Measurements from ENCODE around the gene CHFR. TPM values are rescaled to one million over a fixed set of nuclear protein-coding genes. Genes with fewer than 3 reads are reported as not detected.

The CHFR gene
- total RNA-seq, 1 experiment from 2014 or later, result 53.3 TPM

DNA sequence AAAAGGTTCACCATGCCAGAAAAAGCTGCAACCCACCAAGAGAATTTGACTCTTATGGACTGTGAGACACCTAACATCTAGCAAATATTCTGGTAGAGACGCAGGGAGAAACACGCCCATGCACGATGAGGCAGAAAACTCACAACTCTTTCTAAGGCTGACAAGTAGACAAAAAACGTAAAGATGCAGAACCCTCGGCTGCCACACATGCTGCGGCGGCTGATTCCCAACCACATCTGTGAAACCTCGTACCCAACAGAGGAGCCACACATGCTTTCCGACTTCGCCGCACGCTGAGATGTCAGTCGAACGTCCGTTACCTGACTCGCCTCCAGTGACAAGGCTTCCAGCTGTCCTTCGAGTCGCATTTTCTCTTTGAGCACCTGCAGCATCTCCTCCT, 80.5 kb downstream of the CHFR start:
- no peak overlapping the region for H4K5ac ChIP-seq (ENCODE audit: insufficient read length, low read depth, low read length)
- H3K4me1 ChIP-seq (ENCODE audit: insufficient read depth, low read length), result no peaks in the 10 kb centered on the region
- no peaks in the 10 kb centered on the region for H3K9me3 ChIP-seq (ENCODE audit: control insufficient read depth, low read depth, low read length)
- no peaks in the 10 kb centered on the region for H3K27me3 ChIP-seq (ENCODE audit: insufficient read depth, low read length)
- no CpG with 5 or more reads among the region's 18 CpGs for WGBS (ENCODE audit: extremely low coverage, insufficient read length, low lambda C conversion rate)
- H3K9ac ChIP-seq (ENCODE audit: extremely low read depth, insufficient read length, low read length), result no peak overlapping the region
- no peak overlapping the region for H3K4me2 ChIP-seq (ENCODE audit: insufficient read depth, insufficient read length, low read length)
- H2AFZ ChIP-seq (ENCODE audit: low read length), result no peak overlapping the region
- no peak overlapping the region for H3K14ac ChIP-seq (ENCODE audit: insufficient read depth, low read length)
- DNase-seq, result no peak
- Mint-ChIP-seq H3K4me3 (no peak overlapping the region), H3K4me1 (no peaks in the 10 kb centered on the region), H3K27ac (no peak overlapping the region), H3K9me3 (peaks cover 8 to 12% of the 10 kb centered on the region in 2 experiments), H3K27me3 (ENCODE audit: low read depth) (no peaks in the 10 kb centered on the region; the same call in 1 of the 2 replicates), H3K36me3 (ENCODE audit: insufficient read depth in 1 of 3, low read depth in 3 of 3) (peaks cover 62 to 83% (median 81%) of the 10 kb centered on the region in 3 experiments)
- H3K4ac ChIP-seq (ENCODE audit: low read depth, low read length), result no peak overlapping the region
- no peak overlapping the region for H3K23ac ChIP-seq (ENCODE audit: insufficient read length, low read depth, low read length)
- no peak overlapping the region for H4K91ac ChIP-seq (ENCODE audit: insufficient read length, low read depth, low read length)
- no peaks in the 10 kb centered on the region for H3K79me1 ChIP-seq (ENCODE audit: insufficient read depth, low read depth, low read length, poor library complexity, severe bottlenecking)
- no peak overlapping the region for H3K27ac ChIP-seq (ENCODE audit: insufficient read length, low read depth, low read length)
- no peak overlapping the region for H4K8ac ChIP-seq (replicated peaks; ENCODE audit: insufficient read length, low read depth, low read length)
- no peak overlapping the region for H3T11ph ChIP-seq (ENCODE audit: low read length)
- H4K20me1 ChIP-seq (ENCODE audit: control insufficient read depth, insufficient read depth, insufficient read length), result no peaks in the 10 kb centered on the region
- H2BK5ac ChIP-seq (ENCODE audit: insufficient read length, low read length), result no peak overlapping the region
- H2BK120ac ChIP-seq (ENCODE audit: low read depth, low read length, poor library complexity, severe bottlenecking), result no peak overlapping the region
- no peak overlapping the region for H2AK5ac ChIP-seq (ENCODE audit: insufficient read length, low read length)
- H2BK20ac ChIP-seq (ENCODE audit: low read depth, low read length, poor library complexity, severe bottlenecking), result no peak overlapping the region
- H3K56ac ChIP-seq (ENCODE audit: insufficient read length, low read depth, low read length), result no peak overlapping the region
- H3K23me2 ChIP-seq (ENCODE audit: insufficient read length, low read depth, low read length, poor library complexity, severe bottlenecking), result no peaks in the 10 kb centered on the region
- TF ChIP-seq, protein P1, sequence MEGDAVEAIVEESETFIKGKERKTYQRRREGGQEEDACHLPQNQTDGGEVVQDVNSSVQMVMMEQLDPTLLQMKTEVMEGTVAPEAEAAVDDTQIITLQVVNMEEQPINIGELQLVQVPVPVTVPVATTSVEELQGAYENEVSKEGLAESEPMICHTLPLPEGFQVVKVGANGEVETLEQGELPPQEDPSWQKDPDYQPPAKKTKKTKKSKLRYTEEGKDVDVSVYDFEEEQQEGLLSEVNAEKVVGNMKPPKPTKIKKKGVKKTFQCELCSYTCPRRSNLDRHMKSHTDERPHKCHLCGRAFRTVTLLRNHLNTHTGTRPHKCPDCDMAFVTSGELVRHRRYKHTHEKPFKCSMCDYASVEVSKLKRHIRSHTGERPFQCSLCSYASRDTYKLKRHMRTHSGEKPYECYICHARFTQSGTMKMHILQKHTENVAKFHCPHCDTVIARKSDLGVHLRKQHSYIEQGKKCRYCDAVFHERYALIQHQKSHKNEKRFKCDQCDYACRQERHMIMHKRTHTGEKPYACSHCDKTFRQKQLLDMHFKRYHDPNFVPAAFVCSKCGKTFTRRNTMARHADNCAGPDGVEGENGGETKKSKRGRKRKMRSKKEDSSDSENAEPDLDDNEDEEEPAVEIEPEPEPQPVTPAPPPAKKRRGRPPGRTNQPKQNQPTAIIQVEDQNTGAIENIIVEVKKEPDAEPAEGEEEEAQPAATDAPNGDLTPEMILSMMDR (conservative IDR thresholded peaks at IDR 0.05), result no peak
- no peaks in the 10 kb centered on the region for H3K79me2 ChIP-seq (ENCODE audit: insufficient read depth, low read length)
- no peak overlapping the region for H2BK12ac ChIP-seq (ENCODE audit: insufficient read length, low read depth, low read length)
- no peak overlapping the region for H3K18ac ChIP-seq (ENCODE audit: insufficient read length, low read depth, low read length)
- no peak overlapping the region for H2BK15ac ChIP-seq (ENCODE audit: low read depth, low read length)

All from H9 (cell line).